ENCODE data around the gene GZMM. TPM values are rescaled to one million over a fixed set of nuclear protein-coding genes. Genes with fewer than 3 reads are reported as not detected.

The GZMM gene
- total and polyA plus RNA-seq, 4 donors: 0.74 to 3.0 (median 2.5) TPM

DNA sequence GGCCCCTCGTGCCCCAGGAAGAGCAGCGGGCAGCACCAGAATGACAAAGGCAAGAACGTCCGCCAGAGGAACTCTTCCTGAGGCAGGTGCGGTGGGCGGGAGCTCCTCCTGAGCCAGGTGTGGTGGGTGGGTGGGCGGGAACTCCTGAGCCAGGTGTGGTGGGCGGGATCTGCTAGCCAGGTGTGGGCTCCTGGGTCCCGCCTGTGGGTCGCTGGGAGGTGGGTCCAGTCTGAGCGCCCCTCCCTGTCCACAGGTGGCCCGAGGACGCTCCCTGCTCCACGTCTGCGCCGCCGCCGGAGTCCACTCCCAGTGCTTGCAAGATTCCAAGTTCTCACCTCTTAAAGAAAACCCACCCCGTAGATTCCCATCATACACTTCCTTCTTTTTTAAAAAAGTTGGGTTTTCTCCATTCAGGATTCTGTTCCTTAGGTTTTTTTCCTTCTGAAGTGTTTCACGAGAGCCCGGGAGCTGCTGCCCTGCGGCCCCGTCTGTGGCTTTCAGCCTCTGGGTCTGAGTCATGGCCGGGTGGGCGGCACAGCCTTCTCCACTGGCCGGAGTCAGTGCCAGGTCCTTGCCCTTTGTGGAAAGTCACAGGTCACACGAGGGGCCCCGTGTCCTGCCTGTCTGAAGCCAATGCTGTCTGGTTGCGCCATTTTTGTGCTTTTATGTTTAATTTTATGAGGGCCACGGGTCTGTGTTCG, 38.8 kb downstream of the GZMM start:
- H3K36me3 ChIP-seq (ENCODE audit: control insufficient read depth in 4 of 4, insufficient read depth in 4 of 4, low read length in 4 of 4): peaks cover 2 to 52% (median 7%) of the 10 kb centered on the region in 4 donors
- TF ChIP-seq, protein P1, sequence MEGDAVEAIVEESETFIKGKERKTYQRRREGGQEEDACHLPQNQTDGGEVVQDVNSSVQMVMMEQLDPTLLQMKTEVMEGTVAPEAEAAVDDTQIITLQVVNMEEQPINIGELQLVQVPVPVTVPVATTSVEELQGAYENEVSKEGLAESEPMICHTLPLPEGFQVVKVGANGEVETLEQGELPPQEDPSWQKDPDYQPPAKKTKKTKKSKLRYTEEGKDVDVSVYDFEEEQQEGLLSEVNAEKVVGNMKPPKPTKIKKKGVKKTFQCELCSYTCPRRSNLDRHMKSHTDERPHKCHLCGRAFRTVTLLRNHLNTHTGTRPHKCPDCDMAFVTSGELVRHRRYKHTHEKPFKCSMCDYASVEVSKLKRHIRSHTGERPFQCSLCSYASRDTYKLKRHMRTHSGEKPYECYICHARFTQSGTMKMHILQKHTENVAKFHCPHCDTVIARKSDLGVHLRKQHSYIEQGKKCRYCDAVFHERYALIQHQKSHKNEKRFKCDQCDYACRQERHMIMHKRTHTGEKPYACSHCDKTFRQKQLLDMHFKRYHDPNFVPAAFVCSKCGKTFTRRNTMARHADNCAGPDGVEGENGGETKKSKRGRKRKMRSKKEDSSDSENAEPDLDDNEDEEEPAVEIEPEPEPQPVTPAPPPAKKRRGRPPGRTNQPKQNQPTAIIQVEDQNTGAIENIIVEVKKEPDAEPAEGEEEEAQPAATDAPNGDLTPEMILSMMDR (IDR thresholded peaks at IDR 0.05; ENCODE audit: control extremely low read depth, extremely low read depth): no peak
- no peaks in the 10 kb centered on the region for H3K27me3 ChIP-seq (ENCODE audit: control insufficient read depth in 3 of 3, insufficient read depth in 3 of 3, low read length in 2 of 3)
- DNase-seq (no peak), ATAC-seq (ENCODE audit: insufficient read depth, low FRiP score) (no peak)
- H3K4me3 ChIP-seq: no peak overlapping the region
- peaks cover 0 to 5% (median 0%) of the 10 kb centered on the region in 5 donors for H3K4me1 ChIP-seq (ENCODE audit: control insufficient read depth in 5 of 5, insufficient read depth in 5 of 5, low read length in 5 of 5)
- H3K9ac ChIP-seq (ENCODE audit: insufficient read depth in 1 of 2, low read length in 2 of 2): no peak overlapping the region
- H3K9me3 ChIP-seq (ENCODE audit: control insufficient read depth in 4 of 4, insufficient read depth in 3 of 4, low read length in 3 of 4): no peaks in the 10 kb centered on the region
- no peak overlapping the region for H3K27ac ChIP-seq (ENCODE audit: low read depth in 1 of 2, low read length in 1 of 2)
- 91 to 93% methylated on average over 31 of the region's 31 CpGs for WGBS, 2 donors

DNA sequence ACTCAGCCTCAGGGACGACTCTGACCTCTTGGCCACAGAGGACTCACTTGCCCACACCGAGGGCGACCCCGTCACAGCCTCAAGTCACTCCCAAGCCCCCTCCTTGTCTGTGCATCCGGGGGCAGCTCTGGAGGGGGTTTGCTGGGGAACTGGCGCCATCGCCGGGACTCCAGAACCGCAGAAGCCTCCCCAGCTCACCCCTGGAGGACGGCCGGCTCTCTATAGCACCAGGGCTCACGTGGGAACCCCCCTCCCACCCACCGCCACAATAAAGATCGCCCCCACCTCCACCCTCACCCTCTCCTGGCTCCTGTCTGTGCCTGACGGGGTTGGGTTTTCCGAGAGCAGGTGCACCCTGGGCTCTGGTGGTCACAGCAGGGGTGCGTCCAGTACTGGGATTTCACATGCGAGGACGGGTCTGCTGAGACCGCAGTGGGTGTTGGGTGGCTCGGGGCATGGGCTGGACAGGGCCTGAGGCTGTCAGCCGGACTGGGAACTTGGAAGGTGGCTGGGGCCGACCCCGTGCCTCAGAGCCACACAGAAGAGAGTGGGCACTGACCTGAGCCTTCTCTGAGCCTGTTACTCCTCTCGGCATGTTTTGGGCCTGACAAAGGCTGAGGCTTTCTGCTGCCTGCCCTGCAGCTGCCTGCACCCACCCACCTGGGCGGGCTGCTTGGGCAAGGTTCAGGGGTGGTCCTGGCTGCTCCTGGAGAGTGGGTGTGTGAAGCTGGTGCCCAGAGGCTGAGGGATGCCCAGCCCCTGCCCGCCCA, 39.5 kb downstream of the GZMM start:
- TF ChIP-seq, protein P1 (IDR thresholded peaks at IDR 0.05; ENCODE audit: control extremely low read depth, extremely low read depth): no peak
- Histone ChIP-seq H3K36me3 (ENCODE audit: control insufficient read depth in 4 of 4, insufficient read depth in 4 of 4, low read length in 4 of 4) (peaks cover 2 to 45% (median 7%) of the 10 kb centered on the region in 4 donors), H3K4me1 (ENCODE audit: control insufficient read depth in 5 of 5, insufficient read depth in 5 of 5, low read length in 5 of 5) (peaks cover 0 to 10% (median 0%) of the 10 kb centered on the region in 5 donors), H3K9me3 (ENCODE audit: control insufficient read depth in 4 of 4, insufficient read depth in 3 of 4, low read length in 3 of 4) (no peaks in the 10 kb centered on the region), H3K27ac (ENCODE audit: low read depth in 1 of 2, low read length in 1 of 2) (no peak overlapping the region), H3K9ac (ENCODE audit: insufficient read depth in 1 of 2, low read length in 2 of 2) (no peak overlapping the region), H3K27me3 (ENCODE audit: control insufficient read depth in 3 of 3, insufficient read depth in 3 of 3, low read length in 2 of 3) (peaks cover 0 to under 1% (median 0%) of the 10 kb centered on the region in 3 donors), H3K4me3 (no peak overlapping the region)
- DNase-seq: no peak
- WGBS, 2 donors: 91 to 92% methylated on average over 27 of the region's 27 CpGs
- no peak for ATAC-seq (ENCODE audit: insufficient read depth, low FRiP score)

DNA sequence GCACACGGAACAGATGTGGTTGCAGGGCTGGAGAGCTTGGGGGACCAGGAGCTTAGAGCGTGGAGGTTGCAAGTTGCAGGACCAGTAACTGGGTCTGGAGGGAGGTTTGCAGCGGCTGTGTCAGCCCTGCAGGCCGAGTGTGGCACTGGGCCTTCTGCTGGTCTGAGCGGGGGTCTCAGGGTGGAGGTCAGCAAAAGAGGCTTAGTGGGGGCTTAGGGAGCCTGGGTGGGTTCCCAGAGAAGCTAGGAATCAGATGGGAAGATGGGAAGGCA, 40.1 kb downstream of the GZMM start:
- TF ChIP-seq, protein P1 (IDR thresholded peaks at IDR 0.05; ENCODE audit: control extremely low read depth, extremely low read depth): no peak

More for the DNA sequence above, 40.1 kb downstream of the GZMM start:
- peaks cover 0 to 6% (median 5%) of the 10 kb centered on the region in 3 donors for H3K27me3 ChIP-seq (ENCODE audit: control insufficient read depth in 3 of 3, insufficient read depth in 3 of 3, low read length in 2 of 3)
- no peak overlapping the region for H3K4me3 ChIP-seq
- ATAC-seq (ENCODE audit: insufficient read depth, low FRiP score) (no peak), DNase-seq (no peak)
- no peak overlapping the region for H3K27ac ChIP-seq (ENCODE audit: low read depth in 1 of 2, low read length in 1 of 2)
- peaks cover 0 to 11% (median 0%) of the 10 kb centered on the region in 5 donors for H3K4me1 ChIP-seq (ENCODE audit: control insufficient read depth in 5 of 5, insufficient read depth in 5 of 5, low read length in 5 of 5)
- peaks cover 2 to 44% (median 7%) of the 10 kb centered on the region in 4 donors for H3K36me3 ChIP-seq (ENCODE audit: control insufficient read depth in 4 of 4, insufficient read depth in 4 of 4, low read length in 4 of 4)
- WGBS, 2 donors: 81 to 85% methylated on average over 5 of the region's 5 CpGs
- H3K9ac ChIP-seq (ENCODE audit: insufficient read depth in 1 of 2, low read length in 2 of 2): no peak overlapping the region
- no peaks in the 10 kb centered on the region for H3K9me3 ChIP-seq (ENCODE audit: control insufficient read depth in 4 of 4, insufficient read depth in 3 of 4, low read length in 3 of 4)

Measured in lung (tissue), 12 donors.